GM23338 (cell line): Measurements from ENCODE around the gene MAP2K3.
"Not testable (repeated sequence)": the region's sequence is repeated elsewhere in the genome, so short reads cannot be mapped to it uniquely, and the experiment has no call there.

Source experiments
- CTCF ChIP-seq, 2 experiments: fragments of 200-600 bp in 1 of 2; sonication (generic) in 1 of 2; conservative IDR thresholded peaks; 2 replicates each; pipeline versions ENCODE4 v1.5.1 to v1.6.1; 2016 to 2017; ENCODE audit warnings: antibody characterized with exemption in 2 of 2, low read depth in 2 of 2, mild to moderate bottlenecking in 2 of 2, moderate library complexity in 1 of 2
- EZH2 ChIP-seq: fragments of 200-600 bp; sonication (generic); IDR thresholded peaks from one replicate; pipeline ENCODE4 v1.8.0; 2017; ENCODE audit warnings: antibody characterized with exemption, mild to moderate bottlenecking, low read depth; ENCODE audit not compliant: unreplicated experiment

DNA sequence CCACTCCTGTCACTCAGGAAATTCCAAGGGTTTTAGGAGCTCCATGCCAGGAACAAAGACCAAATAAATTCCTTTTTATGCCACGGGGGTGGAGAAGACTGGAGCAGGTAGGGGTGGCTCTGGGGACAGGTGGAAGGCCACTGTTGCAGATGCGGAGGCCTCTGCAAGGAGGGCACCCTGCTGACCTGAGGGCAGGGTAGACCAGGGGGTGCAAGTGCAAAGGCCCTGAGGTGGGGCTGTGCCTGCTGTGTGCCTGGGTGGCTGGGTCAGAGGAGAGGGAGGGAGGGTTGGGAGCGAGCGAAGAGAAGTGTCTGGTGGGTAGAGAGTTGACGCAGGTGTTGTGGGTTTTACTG, 22.7 kb downstream of the MAP2K3 start:
- not testable (repeated sequence) for TF ChIP-seq CTCF (conservative IDR thresholded peaks at IDR 0.05; ENCODE audit: low read depth in 2 of 2); EZH2
